HS-5 (cell line): Measurements from ENCODE around the gene SAFB.

Experiments used
- DNase-seq: peaks from one replicate; pipeline ENCODE4 v3.0.0-alpha.2; 2012; ENCODE audit warnings: low read depth

Gene SAFB

DNA sequence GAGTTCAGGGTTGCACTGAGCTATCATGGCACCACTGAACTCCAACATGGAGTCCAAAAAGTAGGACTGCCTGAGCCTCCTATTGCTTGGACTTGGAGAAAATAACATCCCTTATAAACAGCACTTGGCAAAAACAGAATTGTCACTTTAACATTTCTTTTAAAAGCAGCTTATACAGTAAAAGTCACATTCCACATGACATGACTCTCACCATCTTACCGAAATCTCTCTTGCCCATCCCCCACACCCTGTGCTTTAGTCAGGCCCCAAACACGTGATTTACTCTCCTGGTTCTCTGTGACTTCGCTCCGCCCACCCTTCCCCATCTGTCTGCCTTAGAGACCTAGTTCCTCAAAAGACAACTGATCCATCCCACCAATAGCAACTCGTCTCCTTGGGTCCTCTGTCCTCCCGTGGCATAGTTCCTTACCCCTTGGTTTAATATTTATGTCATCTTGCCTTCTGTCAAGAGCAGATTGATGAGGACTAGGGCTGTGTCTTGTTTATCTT, 4.6 kb downstream of the SAFB start:
- DNase-seq, result no peak

- no peak for DNase-seq
Observed at GRCh38 chr19:5628461-5628860, 5.6 kb downstream of the SAFB start.

DNA sequence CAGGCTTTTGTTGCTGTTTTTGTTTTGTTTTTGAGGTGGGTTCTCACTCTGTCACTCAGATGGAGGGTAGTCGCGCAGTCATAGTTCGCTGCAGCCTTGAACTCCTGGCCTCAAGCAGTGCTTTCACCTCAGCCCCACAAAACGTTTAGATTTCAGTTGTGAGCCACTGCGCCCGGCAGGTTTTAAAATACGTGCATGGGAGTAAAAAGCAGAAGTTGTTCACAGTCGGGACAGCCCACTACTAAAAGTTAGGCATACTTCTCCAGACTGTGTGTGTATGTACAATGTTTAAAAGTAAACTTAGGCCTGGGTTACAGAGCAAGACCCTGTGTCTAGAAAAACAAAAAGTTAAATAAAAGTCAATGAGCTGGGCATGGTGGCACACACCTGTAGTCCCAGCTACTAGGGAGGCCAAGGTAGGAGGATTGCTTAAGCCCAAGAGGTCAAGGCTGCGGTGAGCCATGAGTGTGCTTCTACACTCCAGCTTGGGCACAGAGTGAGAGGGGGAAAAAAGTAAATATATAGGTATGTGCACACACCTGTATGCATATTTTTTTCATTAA, 6.1 kb downstream of the SAFB start:
- DNase-seq, result no peak

DNA sequence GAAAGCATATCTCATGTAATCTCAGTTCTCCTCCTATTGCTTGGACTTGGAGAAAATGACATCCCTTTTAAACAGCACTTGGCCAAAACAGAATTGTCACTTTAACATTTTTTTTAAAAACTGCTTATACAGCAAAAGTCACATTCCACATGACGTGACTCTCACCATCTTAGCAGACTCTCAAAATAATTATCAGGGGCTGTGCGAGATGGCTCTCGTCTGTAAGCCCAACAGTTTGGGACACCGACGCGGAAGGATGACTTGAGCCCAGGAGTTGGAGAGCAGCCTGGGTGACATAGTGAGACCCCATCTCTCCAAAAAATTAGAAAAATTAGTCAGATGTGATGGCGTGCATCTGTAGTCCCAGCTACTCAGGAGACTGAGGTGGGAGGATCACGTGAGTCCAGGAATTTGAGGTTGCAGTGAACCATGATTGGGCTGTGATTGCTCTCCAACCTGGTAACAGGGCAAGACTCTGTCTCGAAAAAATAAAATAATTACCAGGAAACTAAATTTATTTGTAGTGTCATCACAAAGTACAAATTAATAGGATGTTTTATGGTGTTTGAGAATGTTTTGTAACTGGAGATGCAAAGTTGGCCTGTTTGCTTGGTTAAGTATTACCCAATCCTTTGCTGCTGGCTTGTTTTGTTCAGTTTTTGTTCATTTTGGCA, 8.8 kb downstream of the SAFB start:
- no peak for DNase-seq

DNA sequence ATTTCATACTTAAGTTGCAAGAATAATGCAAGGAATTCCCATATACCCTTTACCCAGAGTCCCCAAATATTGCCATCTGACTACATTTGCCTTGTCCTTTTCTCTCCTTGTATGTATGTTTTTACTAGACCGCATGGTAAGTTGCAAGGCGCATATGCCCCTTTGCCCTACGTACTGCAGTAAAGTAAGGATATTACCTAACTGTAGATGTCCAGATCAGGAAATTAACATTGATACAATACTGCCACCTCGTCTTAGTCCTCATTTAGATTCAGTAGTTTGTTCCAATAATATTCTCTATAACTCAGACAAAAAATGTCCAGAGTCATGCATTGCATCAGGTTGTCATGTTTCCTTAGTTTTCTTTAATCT, 9.3 kb downstream of the SAFB start:
- no peak for DNase-seq

DNA sequence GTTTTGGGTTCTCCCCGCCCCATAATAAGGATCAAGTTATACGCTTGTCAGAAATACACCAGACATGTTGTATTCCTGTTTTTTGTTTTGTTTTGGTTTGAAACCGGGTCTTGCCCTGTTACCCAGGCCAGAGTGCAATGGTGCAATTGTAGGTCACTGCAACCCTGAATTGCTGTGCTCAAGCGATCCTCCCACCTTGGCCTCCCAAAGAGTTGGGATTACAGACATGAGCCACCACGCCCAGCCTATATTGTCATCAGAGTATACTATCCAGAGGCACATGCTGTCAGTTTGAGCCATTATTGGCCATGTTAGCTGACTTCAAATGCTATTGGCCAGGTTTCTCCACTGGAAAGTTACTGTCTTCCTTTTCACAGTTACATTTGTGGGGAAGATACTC, 9.8 kb downstream of the SAFB start:
- DNase-seq, result no peak

DNA sequence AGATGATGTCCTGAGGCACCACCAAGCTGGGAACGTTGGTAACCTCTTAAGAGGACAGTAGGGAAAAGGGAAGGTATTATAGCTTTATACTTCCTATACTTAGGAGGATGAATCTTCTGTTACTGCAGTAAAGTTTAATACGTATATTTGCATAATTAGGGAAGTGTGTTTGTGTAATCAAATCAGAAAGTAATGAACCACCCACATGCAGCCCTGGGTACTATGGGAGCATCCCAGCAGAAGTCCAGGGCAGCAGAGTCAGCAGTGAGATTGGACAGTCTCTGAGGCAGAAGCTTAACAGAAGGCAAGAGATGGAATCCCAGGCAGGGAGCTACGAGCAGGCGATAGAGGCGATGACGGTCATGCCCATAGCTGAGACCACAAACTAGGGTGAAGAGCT, 12.5 kb downstream of the SAFB start:
- no peak for DNase-seq

DNA sequence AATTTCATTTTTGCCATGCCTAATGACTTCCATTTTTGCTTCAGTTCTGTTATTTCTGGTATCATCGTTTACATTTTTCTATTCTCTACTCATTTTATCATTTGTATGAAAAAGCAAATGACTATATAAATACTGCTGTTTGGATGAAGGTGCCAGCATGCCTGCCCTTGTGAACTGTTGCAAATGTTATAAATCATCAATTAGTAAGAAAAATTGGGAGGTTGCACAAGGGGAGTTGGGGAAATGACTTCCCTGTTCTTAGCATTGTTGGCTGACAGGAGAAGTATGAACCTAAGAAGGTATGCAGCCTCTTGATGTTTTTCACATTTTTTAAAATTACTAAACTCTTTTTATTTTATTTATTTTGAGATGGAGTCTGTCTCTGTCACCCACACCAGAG, 15.1 kb downstream of the SAFB start:
- DNase-seq, result no peak

- DNase-seq, result no peak
Observed at GRCh38 chr19:5641171-5641570, 18.3 kb downstream of the SAFB start.

GRCh38 chr19:5642204-5642603, 19.3 kb downstream of the SAFB start:
- DNase-seq, result no peak

- DNase-seq, result no peak
Observed at GRCh38 chr19:5643060-5643459, 20.2 kb downstream of the SAFB start.

- no peak for DNase-seq
Observed at GRCh38 chr19:5644037-5644436, 21.2 kb downstream of the SAFB start.

DNA sequence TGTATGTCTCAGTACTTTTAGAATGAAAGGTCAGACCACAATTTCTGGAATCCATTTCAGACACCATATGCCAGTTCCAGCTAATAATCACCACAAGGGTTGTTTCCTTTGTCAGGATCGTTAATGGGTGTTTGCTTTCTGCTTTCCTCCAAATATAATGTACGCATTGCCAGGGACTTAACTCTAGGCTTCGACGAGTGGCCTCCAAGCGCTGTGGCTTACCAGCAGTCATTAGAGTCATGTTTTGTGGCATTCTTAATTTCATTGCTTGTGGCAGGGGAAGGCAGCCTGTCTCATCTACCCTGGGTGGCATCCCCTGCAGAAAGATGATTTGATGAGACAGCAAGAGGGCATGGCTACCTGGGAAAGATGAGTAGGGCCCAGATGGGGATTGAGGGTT, 22.5 kb downstream of the SAFB start:
- DNase-seq, result no peak

GRCh38 chr19:5646703-5647102, 23.8 kb downstream of the SAFB start:
- no peak for DNase-seq

GRCh38 chr19:5648464-5648863, 25.6 kb downstream of the SAFB start:
- DNase-seq, result no peak

GRCh38 chr19:5651361-5651760, 28.5 kb downstream of the SAFB start:
- DNase-seq, result no peak

DNA sequence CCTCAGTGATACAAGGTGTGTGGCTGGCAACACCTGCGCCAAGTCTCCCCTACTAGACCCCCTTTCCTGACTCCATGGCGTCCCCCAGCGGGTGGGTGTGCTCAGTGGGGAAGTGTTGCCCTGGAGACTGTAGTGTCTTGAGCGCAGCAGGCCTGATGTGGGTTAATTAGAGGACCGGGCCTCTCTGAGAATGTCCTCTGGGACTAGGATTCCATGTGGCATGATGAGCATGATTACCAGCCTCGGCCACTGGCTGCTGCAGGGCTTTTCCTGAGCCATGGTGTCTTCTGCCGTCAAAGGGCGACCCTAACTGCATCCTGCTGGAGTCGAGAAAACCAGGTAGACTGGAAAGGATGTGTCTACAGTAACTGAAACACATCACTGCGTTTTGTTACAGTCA, 29.4 kb downstream of the SAFB start:
- DNase-seq, result no peak

DNA sequence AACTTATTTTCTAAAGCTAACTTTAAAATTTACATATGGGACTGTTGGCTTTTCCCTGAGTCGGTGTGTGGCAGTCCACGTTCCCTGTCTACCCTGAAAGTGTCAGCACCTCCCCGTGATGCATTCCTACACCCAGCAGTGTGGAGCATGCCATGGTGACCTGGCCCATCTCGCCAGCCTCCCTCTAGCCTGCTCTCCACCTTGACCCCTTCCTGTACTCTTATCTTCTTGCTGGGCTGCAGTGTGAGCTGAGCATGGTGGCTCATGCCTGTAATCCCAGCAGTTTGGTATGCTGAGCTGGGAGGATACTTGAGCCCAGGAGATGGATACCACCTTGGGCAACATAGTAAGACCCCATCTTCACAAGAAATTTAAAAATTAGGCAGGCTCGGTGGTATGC, 32.0 kb downstream of the SAFB start:
- no peak for DNase-seq

- DNase-seq, result no peak
Observed at GRCh38 chr19:5655412-5655811, 32.5 kb downstream of the SAFB start.

- DNase-seq, result no peak
Observed at GRCh38 chr19:5661483-5661882, 38.6 kb downstream of the SAFB start.

GRCh38 chr19:5663904-5664303, 41.0 kb downstream of the SAFB start:
- DNase-seq, result no peak

GRCh38 chr19:5664515-5664914, 41.6 kb downstream of the SAFB start:
- DNase-seq, result no peak

- DNase-seq, result no peak
Observed at GRCh38 chr19:5665781-5666513, 43.1 kb downstream of the SAFB start.
